Fibroblast of skin of back (primary cell): ENCODE measurements around the gene STK32A. TPM values are rescaled to one million over a fixed set of nuclear protein-coding genes. Genes with fewer than 3 reads are reported as not detected.
"Not testable (repeated sequence)": the region's sequence is repeated elsewhere in the genome, so short reads cannot be mapped to it uniquely, and the experiment has no call there.

Source experiments
- DNase-seq: peaks from one replicate; pipeline ENCODE4 v3.0.0-alpha.2; 2013
- polyA plus RNA-seq, 2 experiments: library from polyadenylated mRNA; unstranded; fragments of 120-200 nt; gene quantifications; one replicate each; pipeline ENCODE4 v1.2.1, GENCODE V29; 2013; ENCODE audit not compliant: insufficient read length in 2 of 2

STK32A gene
- 0.50 TPM for polyA plus RNA-seq (2013, experiment 1 of 2; ENCODE audit: insufficient read length)
- polyA plus RNA-seq (2013, experiment 2 of 2; ENCODE audit: insufficient read length), result 0.96 TPM

- DNase-seq, result peak; percentile 4
Observed at GRCh38 chr5:147234825-147235635, at the start of gene STK32A. Gene STK32A (plus strand): TSS chr5:147235026. CDS start chr5:147239635, 4,609 bp downstream.

GRCh38 chr5:147187099-147187540 lies 47.7 kb upstream of the STK32A start:
- DNase-seq, result no peak

- peak; percentile 67 for DNase-seq
Observed at GRCh38 chr5:147188200-147189108, 46.4 kb upstream of the STK32A start.

- no peak for DNase-seq
Observed at GRCh38 chr5:147189109-147189424, 45.8 kb upstream of the STK32A start.

GRCh38 chr5:147190331-147190730 lies 44.5 kb upstream of the STK32A start:
- no peak for DNase-seq

GRCh38 chr5:147193123-147193522 lies 41.7 kb upstream of the STK32A start:
- DNase-seq, result no peak

- DNase-seq, result no peak
Observed at GRCh38 chr5:147200004-147200403, 34.8 kb upstream of the STK32A start.

GRCh38 chr5:147203213-147203612 lies 31.6 kb upstream of the STK32A start:
- no peak for DNase-seq

- no peak for DNase-seq
Observed at GRCh38 chr5:147204576-147204975, 30.2 kb upstream of the STK32A start.

GRCh38 chr5:147208134-147208533 lies 26.7 kb upstream of the STK32A start:
- DNase-seq, result no peak

GRCh38 chr5:147216552-147217154 lies 18.2 kb upstream of the STK32A start:
- DNase-seq, result peak; percentile 20

GRCh38 chr5:147223343-147223742 lies 11.5 kb upstream of the STK32A start:
- DNase-seq, result no peak

- peak; percentile 50 for DNase-seq
Observed at GRCh38 chr5:147223948-147224791, 10.7 kb upstream of the STK32A start.

GRCh38 chr5:147225938-147226337 lies 8.9 kb upstream of the STK32A start:
- no peak for DNase-seq

GRCh38 chr5:147226512-147226911 lies 8.3 kb upstream of the STK32A start:
- DNase-seq, result no peak

- no peak for DNase-seq
Observed at GRCh38 chr5:147234239-147234824, 494 bp upstream of the STK32A start.

- no peak for DNase-seq
Observed at GRCh38 chr5:147240266-147240985, 5.6 kb downstream of the STK32A start.

GRCh38 chr5:147243238-147243637 lies 8.4 kb downstream of the STK32A start:
- DNase-seq, result not testable (repeated sequence)

GRCh38 chr5:147245381-147246165 lies 10.7 kb downstream of the STK32A start:
- DNase-seq, result no peak

- no peak for DNase-seq
Observed at GRCh38 chr5:147248561-147248960, 13.7 kb downstream of the STK32A start.
